Measurements from ENCODE around the gene PTX4.
A peak's percentile ranks its signal among the peaks of the same experiment; 100 is the strongest.

Gene PTX4

DNA sequence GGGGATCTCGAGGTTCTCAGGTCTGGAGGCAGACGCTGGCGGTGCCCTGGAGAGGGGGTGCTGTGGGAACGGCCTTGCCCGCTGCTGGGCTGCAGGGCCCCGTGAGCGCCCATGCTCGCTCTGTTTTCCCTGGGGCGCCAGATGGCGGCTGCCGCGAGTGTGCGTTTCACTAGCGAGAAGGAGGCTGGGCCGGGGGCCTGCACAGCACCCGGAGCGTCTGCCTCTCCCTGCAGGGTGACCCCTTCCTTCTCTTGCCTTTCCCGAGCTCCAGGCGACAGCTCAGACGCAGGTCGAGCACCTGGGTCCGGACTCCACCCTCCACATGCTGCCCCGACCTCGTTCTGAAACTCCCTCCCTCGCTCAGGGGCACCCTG, 7.1 kb upstream of the PTX4 start:
- TF ChIP-seq, protein P1, sequence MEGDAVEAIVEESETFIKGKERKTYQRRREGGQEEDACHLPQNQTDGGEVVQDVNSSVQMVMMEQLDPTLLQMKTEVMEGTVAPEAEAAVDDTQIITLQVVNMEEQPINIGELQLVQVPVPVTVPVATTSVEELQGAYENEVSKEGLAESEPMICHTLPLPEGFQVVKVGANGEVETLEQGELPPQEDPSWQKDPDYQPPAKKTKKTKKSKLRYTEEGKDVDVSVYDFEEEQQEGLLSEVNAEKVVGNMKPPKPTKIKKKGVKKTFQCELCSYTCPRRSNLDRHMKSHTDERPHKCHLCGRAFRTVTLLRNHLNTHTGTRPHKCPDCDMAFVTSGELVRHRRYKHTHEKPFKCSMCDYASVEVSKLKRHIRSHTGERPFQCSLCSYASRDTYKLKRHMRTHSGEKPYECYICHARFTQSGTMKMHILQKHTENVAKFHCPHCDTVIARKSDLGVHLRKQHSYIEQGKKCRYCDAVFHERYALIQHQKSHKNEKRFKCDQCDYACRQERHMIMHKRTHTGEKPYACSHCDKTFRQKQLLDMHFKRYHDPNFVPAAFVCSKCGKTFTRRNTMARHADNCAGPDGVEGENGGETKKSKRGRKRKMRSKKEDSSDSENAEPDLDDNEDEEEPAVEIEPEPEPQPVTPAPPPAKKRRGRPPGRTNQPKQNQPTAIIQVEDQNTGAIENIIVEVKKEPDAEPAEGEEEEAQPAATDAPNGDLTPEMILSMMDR (IDR thresholded peaks at IDR 0.05; ENCODE audit: borderline replicate concordance, control extremely low read depth, extremely low read depth, insufficient read depth, missing control alignments): no peak

DNA sequence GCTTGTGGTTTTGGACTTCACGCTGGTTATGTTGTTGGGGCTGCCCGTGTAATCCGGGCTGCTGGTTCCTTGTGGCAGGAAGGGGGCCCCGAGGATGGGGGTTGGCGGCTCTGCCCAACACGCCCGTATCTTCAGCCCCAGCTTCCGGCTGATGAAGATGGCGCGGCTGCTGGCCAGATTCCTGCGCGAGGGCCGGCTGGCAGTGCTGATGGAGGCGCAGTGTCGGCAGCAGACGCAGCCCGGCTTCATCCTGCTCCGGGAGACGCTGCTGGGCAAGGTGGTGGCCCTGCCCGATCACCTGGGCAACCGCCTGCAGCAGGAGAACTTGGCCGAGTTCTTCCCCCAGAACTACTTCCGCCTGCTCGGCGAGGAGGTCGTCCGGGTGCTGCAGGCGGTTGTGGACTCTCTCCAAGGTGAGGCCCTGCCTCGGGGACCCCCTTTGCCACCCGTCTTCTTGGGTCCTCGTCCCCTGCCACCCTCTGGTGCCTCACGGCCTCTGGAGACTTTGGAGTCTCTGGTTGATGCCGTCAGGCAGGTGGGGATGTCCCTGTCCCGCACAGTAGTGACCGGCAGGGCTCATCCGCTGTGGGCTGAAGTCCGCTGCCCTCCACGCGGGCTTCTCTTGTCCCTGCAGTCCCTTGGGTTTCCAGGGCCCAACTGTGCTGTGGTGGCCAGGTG, 6.6 kb upstream of the PTX4 start:
- TF ChIP-seq, protein P1 (IDR thresholded peaks at IDR 0.05; ENCODE audit: borderline replicate concordance, control extremely low read depth, extremely low read depth, insufficient read depth, missing control alignments): no peak
- in situ Hi-C loops (cut with MboI; ENCODE audit: low sequenced_read_pairs, unreplicated experiment): no loop called here
- no peak for DNase-seq (ENCODE audit: low spot score)

More for the DNA sequence above, 7.1 kb upstream of the PTX4 start:
- in situ Hi-C loops (cut with MboI; ENCODE audit: low sequenced_read_pairs, unreplicated experiment): no loop called here
- DNase-seq (ENCODE audit: low spot score): no peak

- no peak for DNase-seq (ENCODE audit: low spot score)
- in situ Hi-C loops (cut with MboI; ENCODE audit: low sequenced_read_pairs, unreplicated experiment): no loop called here
- TF ChIP-seq, protein P1 (IDR thresholded peaks at IDR 0.05; ENCODE audit: borderline replicate concordance, control extremely low read depth, extremely low read depth, insufficient read depth, missing control alignments): no peak
These were observed 6.0 kb upstream of the PTX4 start for GRCh38 chr16:1494711-1495110.

DNA sequence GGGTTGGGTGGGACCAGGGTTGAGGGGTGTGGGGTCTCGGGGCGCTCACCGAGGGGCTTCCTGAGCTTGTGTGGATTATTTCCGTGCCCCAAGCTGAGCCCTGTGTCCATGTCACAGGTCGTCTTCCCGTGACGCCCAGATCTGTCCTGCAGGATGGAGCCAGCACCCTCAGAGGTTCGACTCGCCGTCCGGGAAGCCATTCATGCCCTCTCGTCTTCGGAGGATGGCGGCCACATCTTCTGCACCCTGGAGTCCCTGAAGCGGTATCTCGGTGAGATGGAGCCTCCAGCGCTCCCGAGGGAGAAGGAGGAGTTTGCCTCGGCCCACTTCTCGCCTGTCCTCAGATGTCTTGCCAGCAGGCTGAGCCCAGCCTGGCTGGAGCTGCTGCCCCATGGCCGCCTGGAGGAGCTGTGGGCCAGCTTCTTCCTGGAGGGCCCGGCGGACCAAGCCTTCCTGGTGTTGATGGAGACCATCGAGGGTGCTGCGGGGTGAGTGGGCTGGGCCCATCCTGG, 5.4 kb upstream of the PTX4 start:
- no peak for DNase-seq (ENCODE audit: low spot score)
- in situ Hi-C loops (cut with MboI; ENCODE audit: low sequenced_read_pairs, unreplicated experiment): no loop called here
- TF ChIP-seq, protein P1 (IDR thresholded peaks at IDR 0.05; ENCODE audit: borderline replicate concordance, control extremely low read depth, extremely low read depth, insufficient read depth, missing control alignments): no peak

DNA sequence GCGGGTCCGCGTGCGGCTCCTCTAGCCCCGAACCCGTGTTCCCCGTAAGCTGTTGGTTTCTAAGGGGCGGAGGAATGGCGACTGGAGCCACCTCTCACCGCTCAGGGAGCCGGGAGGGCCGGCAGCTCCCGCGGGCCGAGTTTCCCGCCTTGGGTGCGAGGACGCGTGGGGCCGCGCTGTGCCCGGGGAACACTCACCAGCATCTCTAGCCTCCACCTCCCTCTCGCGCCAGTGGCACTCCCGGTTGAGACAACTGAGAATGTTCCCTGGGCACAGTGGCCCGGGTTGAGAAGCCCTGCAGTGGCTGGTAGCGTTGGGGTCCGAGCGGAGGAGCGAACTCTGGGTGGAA, 5.0 kb upstream of the PTX4 start:
- in situ Hi-C loops (cut with MboI; ENCODE audit: low sequenced_read_pairs, unreplicated experiment): no loop called here
- peak; percentile 68 for DNase-seq (ENCODE audit: low spot score)
- TF ChIP-seq, protein P1 (IDR thresholded peaks at IDR 0.05; ENCODE audit: borderline replicate concordance, control extremely low read depth, extremely low read depth, insufficient read depth, missing control alignments): no peak

DNA sequence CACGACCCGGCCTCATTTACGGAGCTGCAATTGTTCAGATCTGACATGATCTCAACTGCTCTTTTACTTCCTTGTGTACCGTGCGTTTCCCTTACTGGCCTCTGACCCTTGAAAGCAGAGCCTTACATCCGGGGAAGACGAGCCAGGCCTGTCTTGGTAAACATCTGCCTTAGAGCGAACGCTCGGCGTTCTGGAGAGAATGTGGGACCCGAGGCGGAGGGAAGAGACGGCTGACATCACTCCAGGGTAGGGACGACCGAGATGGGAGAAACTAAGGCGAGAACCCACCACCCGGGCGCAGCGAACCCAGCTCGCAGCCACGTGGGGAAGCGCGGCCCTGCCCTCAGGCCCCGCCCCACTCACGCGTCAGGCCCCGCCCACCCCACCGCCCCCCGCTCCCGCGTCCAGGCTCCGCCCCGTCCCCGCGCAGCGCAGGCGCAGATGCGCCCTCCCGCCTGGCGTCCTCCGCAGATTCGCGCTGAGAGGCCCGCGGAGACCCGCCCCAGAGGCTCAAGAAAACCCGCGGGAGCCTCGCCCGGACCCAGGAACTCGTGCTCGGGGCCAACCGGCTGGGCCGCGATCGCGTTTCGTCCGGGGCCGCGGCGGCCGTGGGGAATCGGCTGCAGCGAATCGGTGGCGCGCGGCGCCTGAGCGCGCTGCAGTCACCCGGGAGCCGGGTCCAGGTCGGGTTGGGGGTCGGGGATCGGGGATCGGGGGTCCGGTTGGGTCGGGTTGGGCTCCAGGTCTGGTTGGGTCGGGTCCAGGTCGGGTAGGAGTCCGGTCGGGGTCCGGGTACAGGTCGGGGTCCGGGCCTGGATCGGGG, 4.4 kb upstream of the PTX4 start, which contains the start of gene TELO2:
TELO2 (plus strand) TSS at position 438 of the 823 bp plus-strand sequence. CDS start 922 bp downstream, outside the sequence.
- TF ChIP-seq, protein P1 (IDR thresholded peaks at IDR 0.05; ENCODE audit: borderline replicate concordance, control extremely low read depth, extremely low read depth, insufficient read depth, missing control alignments): no peak
- peak; percentile 100 for DNase-seq (ENCODE audit: low spot score)
- in situ Hi-C loops (cut with MboI; ENCODE audit: low sequenced_read_pairs, unreplicated experiment): no loop called here
